Measurements from ENCODE around the gene KDF1. TPM values are rescaled to one million over a fixed set of nuclear protein-coding genes. Genes with fewer than 3 reads are reported as not detected.

KDF1 gene
- total and polyA plus RNA-seq, 2 donors (not counting 3 experiments of a cell fraction or from before 2014, with no cell fraction given) = not detected

GRCh38 chr1:26951821-26952497 lies 8.3 kb downstream of the KDF1 start:
- Histone ChIP-seq H3K9me1 (replicated peaks; ENCODE audit: control insufficient read depth, extremely low read depth, insufficient read depth, low read length) (no peaks in the 10 kb centered on the region), H3K9me3 (replicated peaks; ENCODE audit: control insufficient read depth, insufficient read depth, low read length) (no peaks in the 10 kb centered on the region), H3K36me3 (ENCODE audit: control insufficient read depth in 2 of 2, extremely low read depth in 1 of 2, insufficient read depth in 2 of 2, low read length in 2 of 2) (peaks cover 0 to 2% of the 10 kb centered on the region in 2 experiments), H3K4me2 (ENCODE audit: insufficient read depth, low read length) (no peak overlapping the region), H3K4me3 (replicated peaks in 1 of 3; ENCODE audit: insufficient read depth in 1 of 3, low read depth in 1 of 3, low read length in 3 of 3) (no peak overlapping the region), H4K20me1 (replicated peaks; ENCODE audit: control insufficient read depth, extremely low read depth, insufficient read depth, low read length) (no peaks in the 10 kb centered on the region), H3K27me3 (ENCODE audit: control insufficient read depth in 2 of 2, insufficient read depth in 2 of 2, low read length in 2 of 2) (peaks cover 0 to 2% of the 10 kb centered on the region in 2 experiments), H3K9ac (replicated peaks; ENCODE audit: extremely low read depth, insufficient read depth, low read length) (no peak overlapping the region), H3K4me1 (ENCODE audit: control insufficient read depth, extremely low read depth, insufficient read depth, low read length) (peaks cover 8% of the 10 kb centered on the region), H3K27ac (ENCODE audit: insufficient read depth, low read depth, low read length) (no peak overlapping the region), H2AFZ (ENCODE audit: low read depth, low read length) (no peak overlapping the region), H3K79me2 (ENCODE audit: control insufficient read depth, insufficient read depth, low read length) (no peaks in the 10 kb centered on the region)
- FAIRE-seq (no peak), DNase-seq (ENCODE audit: low read depth, low spot score) (no peak)
- BruUV-seq (replicated peaks) = no TSS peak
- TF ChIP-seq MYC (IDR thresholded peaks at IDR 0.05; ENCODE audit: low read depth, low read length) (no peak), POLR2AphosphoS5 (IDR thresholded peaks at IDR 0.05; ENCODE audit: insufficient read depth, low read depth, low read length) (no peak), POLR2A (IDR thresholded peaks at IDR 0.05; ENCODE audit: low read depth, low read length) (no peak), GATA2 (IDR thresholded peaks at IDR 0.05; ENCODE audit: insufficient read depth, insufficient read length, low read depth, low read length) (no peak), FOS (IDR thresholded peaks at IDR 0.05; ENCODE audit: borderline replicate concordance, insufficient read depth, low read length) (no peak), CTCF (IDR thresholded peaks at IDR 0.05; ENCODE audit: extremely low read depth in 1 of 2, insufficient read depth in 1 of 2, low read depth in 1 of 2, low read length in 2 of 2) (no peak), EZH2 (IDR thresholded peaks at IDR 0.05; ENCODE audit: borderline replicate concordance, low read depth, low read length, severe bottlenecking) (no peak), JUN (IDR thresholded peaks at IDR 0.05; ENCODE audit: borderline replicate concordance, insufficient read depth, insufficient read length, low read depth) (no peak)
- TF ChIP-seq, protein P1, sequence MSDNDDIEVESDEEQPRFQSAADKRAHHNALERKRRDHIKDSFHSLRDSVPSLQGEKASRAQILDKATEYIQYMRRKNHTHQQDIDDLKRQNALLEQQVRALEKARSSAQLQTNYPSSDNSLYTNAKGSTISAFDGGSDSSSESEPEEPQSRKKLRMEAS (IDR thresholded peaks at IDR 0.05; ENCODE audit: insufficient read depth, insufficient read length) = no peak
- POLR2A ChIA-PET = no interaction called here
- dilution Hi-C loops (cut with MboI; ENCODE audit: extremely low pct_ligation_motif_present, low sequenced_read_pairs) = no loop called here
- CTCF ChIA-PET = no interaction called here
- intact Hi-C loops (cut with micrococcal nuclease) = no loop called here

Measured in endothelial cell of umbilical vein (primary cell).